ENCODE measurements around the gene KDM3A. TPM values are rescaled to one million over a fixed set of nuclear protein-coding genes. Genes with fewer than 3 reads are reported as not detected.

Gene KDM3A
- total RNA-seq, 3 donors from 2014 or later: 36.1 to 73.6 (median 53.6) TPM

DNA sequence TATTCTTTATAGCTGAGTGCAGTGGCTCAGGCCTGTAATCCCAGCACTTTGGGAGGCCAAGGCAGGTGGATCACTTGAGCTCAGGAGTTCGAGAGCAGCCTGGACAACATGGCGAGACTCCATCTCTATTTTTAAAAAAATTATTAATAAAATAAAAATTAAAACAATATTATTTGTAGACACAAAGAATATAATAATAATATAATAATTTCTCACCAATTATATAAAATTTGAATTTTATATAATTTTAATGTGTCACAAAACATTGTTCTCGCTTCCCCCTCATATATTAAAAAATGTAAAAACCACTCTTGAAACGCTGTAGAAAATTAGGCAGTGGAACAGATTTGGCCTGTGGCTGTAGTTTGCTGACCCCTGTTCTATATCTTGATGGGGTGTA is 5.6 kb upstream of the KDM3A start:
- H3K36me3 ChIP-seq (ENCODE audit: low read depth): no peaks in the 10 kb centered on the region
- DNase-seq (no peak), ATAC-seq (no peak)
- intact Hi-C loops (cut with DNase I, micrococcal nuclease): no loop called here
- peaks cover 21% of the 10 kb centered on the region for H3K9me3 ChIP-seq
- no peaks in the 10 kb centered on the region for H3K4me1 ChIP-seq (ENCODE audit: low read depth)
- no peak overlapping the region for H3K4me3 ChIP-seq
- TF ChIP-seq CTCF (IDR thresholded peaks at IDR 0.05): no peak

GRCh38 chr2:86436328-86436727 is 4.8 kb upstream of the KDM3A start:
- no peaks in the 10 kb centered on the region for H3K36me3 ChIP-seq (ENCODE audit: low read depth)
- intact Hi-C loops (cut with DNase I, micrococcal nuclease): no loop called here
- no peak for TF ChIP-seq CTCF (IDR thresholded peaks at IDR 0.05)
- H3K9me3 ChIP-seq: peaks cover 21% of the 10 kb centered on the region
- H3K4me3 ChIP-seq: no peak overlapping the region
- no peak for ATAC-seq
- no peaks in the 10 kb centered on the region for H3K4me1 ChIP-seq (ENCODE audit: low read depth)
- no peak for DNase-seq

GRCh38 chr2:86439879-86440630 is 1.1 kb upstream of the KDM3A start:
- intact Hi-C loops (cut with DNase I, micrococcal nuclease): loop anchor here in 1 of 2 donors (10.0 kb wide), 1 partner anchor 125 kb away; the partner anchor contains the start of gene CHMP3
- peaks cover 21% of the 10 kb centered on the region for H3K9me3 ChIP-seq
- DNase-seq: no peak
- ATAC-seq: no peak
- H3K4me3 ChIP-seq: no peak overlapping the region
- peaks cover 18% of the 10 kb centered on the region for H3K4me1 ChIP-seq (ENCODE audit: low read depth)
- TF ChIP-seq CTCF (IDR thresholded peaks at IDR 0.05): no peak
- H3K36me3 ChIP-seq (ENCODE audit: low read depth): no peaks in the 10 kb centered on the region

DNA sequence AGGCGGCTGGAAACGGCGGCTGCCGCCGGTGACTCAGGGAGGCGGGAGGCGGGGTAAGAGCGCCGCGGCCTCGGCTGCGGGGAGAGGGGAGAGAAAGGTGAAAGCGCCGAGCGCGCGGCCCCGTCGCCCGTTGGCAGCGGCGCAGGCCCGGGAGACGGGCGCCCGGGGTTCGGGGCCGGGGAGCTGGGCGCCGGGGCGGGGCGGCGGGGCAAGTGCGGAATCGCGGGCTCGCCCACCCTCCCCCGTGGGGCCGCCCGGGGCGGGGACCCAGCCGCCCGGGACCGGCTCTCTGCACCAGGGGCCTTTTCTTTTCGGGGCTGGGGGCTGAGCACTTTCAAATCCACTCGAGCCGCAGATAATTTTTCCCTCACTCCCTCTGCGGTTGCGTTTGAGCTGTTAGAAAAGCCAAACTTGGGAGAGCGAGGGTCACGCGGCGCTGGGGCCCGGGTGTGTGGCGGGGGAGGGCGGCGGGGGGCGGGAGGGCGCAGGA is 266 bp downstream of the KDM3A start:
- Histone ChIP-seq H3K4me1 (ENCODE audit: low read depth) (peaks cover 18% of the 10 kb centered on the region), H3K9me3 (peaks cover 21% of the 10 kb centered on the region), H3K4me3 (peak overlapping the region; percentile 62), H3K36me3 (ENCODE audit: low read depth) (no peaks in the 10 kb centered on the region)
- no peak for TF ChIP-seq CTCF (IDR thresholded peaks at IDR 0.05)
- DNase-seq (peak in 1 of 3 donors; percentile 50), ATAC-seq (no peak)
- intact Hi-C loops (cut with DNase I, micrococcal nuclease): loop anchor here in 1 of 2 donors (10.0 kb wide), 1 partner anchor 123 kb away; the partner anchor contains the start of gene CHMP3

GRCh38 chr2:86441882-86442641 is 891 bp downstream of the KDM3A start:
- H3K36me3 ChIP-seq (ENCODE audit: low read depth): no peaks in the 10 kb centered on the region
- intact Hi-C loops (cut with DNase I, micrococcal nuclease): loop anchor here in 1 of 2 donors (10.0 kb wide), 1 partner anchor 123 kb away; the partner anchor contains the start of gene CHMP3

More at GRCh38 chr2:86441882-86442641, 891 bp downstream of the KDM3A start:
- peaks cover 18% of the 10 kb centered on the region for H3K4me1 ChIP-seq (ENCODE audit: low read depth)
- peak; percentile 60 to 79 (median 74) for DNase-seq
- no peak for TF ChIP-seq CTCF (IDR thresholded peaks at IDR 0.05)
- peak; percentile 3 for ATAC-seq
- H3K9me3 ChIP-seq: peaks cover 21% of the 10 kb centered on the region
- peak overlapping the region; percentile 62 for H3K4me3 ChIP-seq
